Suprapubic skin (tissue), 4 donors: ENCODE measurements around the gene PAX5. TPM values are rescaled to one million over a fixed set of nuclear protein-coding genes. Genes with fewer than 3 reads are reported as not detected.

Experiments used
- DNase-seq, 2 donors: peaks; one replicate each; pipeline ENCODE4 v3.0.0-alpha.2; 2019; ENCODE audit warnings: low spot score in 2 of 2
- H3K27ac ChIP-seq: fragments of 200-600 bp; sonication (generic); one replicate; pipeline ENCODE4 v1.5.1; 2019
- H3K27me3 ChIP-seq: fragments of 200-600 bp; sonication (generic); one replicate; pipeline ENCODE4 v1.5.1; 2019
- H3K36me3 ChIP-seq: fragments of 200-600 bp; sonication (generic); one replicate; pipeline ENCODE4 v1.5.1; 2019
- H3K4me1 ChIP-seq: fragments of 200-600 bp; sonication (generic); one replicate; pipeline ENCODE4 v1.5.1; 2019
- H3K4me3 ChIP-seq: fragments of 200-600 bp; sonication (generic); one replicate; pipeline ENCODE4 v1.5.1; 2019; ENCODE audit warnings: mild to moderate bottlenecking
- H3K9me3 ChIP-seq: fragments of 200-600 bp; sonication (generic); one replicate; pipeline ENCODE4 v1.5.1; 2019
- CTCF ChIP-seq, 2 donors: fragments of 200-600 bp in 1 of 2; fragments of 450-650 bp in 1 of 2; sonication (generic) in 1 of 2; IDR thresholded peaks; one replicate each; pipeline ENCODE4 v1.5.1; 2016 to 2019; ENCODE audit warnings: antibody characterized with exemption in 2 of 2, mild to moderate bottlenecking in 1 of 2, moderate library complexity in 1 of 2
- EP300 ChIP-seq: sonication (generic); formaldehyde crosslinking; IDR thresholded peaks from one replicate; pipeline ENCODE4 v1.6.1; 2017; ENCODE audit warnings: antibody characterized with exemption
- POLR2A ChIP-seq, 2 donors: fragments of 450-650 bp; IDR thresholded peaks; one replicate each; pipeline ENCODE4 v1.6.1; 2017; ENCODE audit warnings: antibody characterized with exemption in 2 of 2, mild to moderate bottlenecking in 2 of 2, moderate library complexity in 2 of 2
- POLR2AphosphoS5 ChIP-seq, 3 donors: sonication (generic); formaldehyde crosslinking; IDR thresholded peaks; one replicate each; pipeline ENCODE4 v1.6.1; 2017; ENCODE audit warnings: antibody characterized with exemption in 3 of 3
- WGBS: methylation state at CpG from one replicate; pipeline ENCODE4 v1.1.5; 2018; 5-methylcytosine and 5-hydroxymethylcytosine counted together
- total RNA-seq, 4 donors: library from RNA; depleted of rRNA; stranded (reverse); fragments of >200 nt; gene quantifications; one replicate each; pipeline ENCODE4 v1.1.0, GENCODE V29; 2016

The PAX5 gene
- total RNA-seq, 4 donors from 2014 or later = 0.04 TPM; not detected in 3

- WGBS = under 1% methylated on average over 21 of the region's 36 CpGs
- Histone ChIP-seq H3K4me3 (peak overlapping the region; percentile 46), H3K27ac (no peak overlapping the region), H3K4me1 (peaks cover 47% of the 10 kb centered on the region), H3K36me3 (no peaks in the 10 kb centered on the region), H3K27me3 (peaks cover 100% of the 10 kb centered on the region), H3K9me3 (no peaks in the 10 kb centered on the region)
- DNase-seq = no peak
- no peak for TF ChIP-seq CTCF (IDR thresholded peaks at IDR 0.05)
- TF ChIP-seq EP300 = no peak
- no peak for TF ChIP-seq POLR2A (IDR thresholded peaks at IDR 0.05)
- TF ChIP-seq POLR2AphosphoS5 (IDR thresholded peaks at IDR 0.05) = no peak
Measured at GRCh38 chr9:37025071-37025822, 8.8 kb downstream of the PAX5 start.

- DNase-seq = peak in 1 of 2 donors; percentile 24
- Histone ChIP-seq H3K27ac (no peak overlapping the region), H3K4me1 (no peaks in the 10 kb centered on the region), H3K36me3 (no peaks in the 10 kb centered on the region), H3K9me3 (no peaks in the 10 kb centered on the region), H3K4me3 (no peak overlapping the region), H3K27me3 (peaks cover 93% of the 10 kb centered on the region)
- 86% methylated on average over 8 of the region's 8 CpGs for WGBS
- no peak for TF ChIP-seq POLR2A (IDR thresholded peaks at IDR 0.05)
- TF ChIP-seq EP300 = no peak
- TF ChIP-seq CTCF (IDR thresholded peaks at IDR 0.05) = no peak
- TF ChIP-seq POLR2AphosphoS5 (IDR thresholded peaks at IDR 0.05) = no peak
Measured at GRCh38 chr9:37017546-37017945, 16.5 kb downstream of the PAX5 start.

- Histone ChIP-seq H3K4me3 (no peak overlapping the region), H3K27ac (no peak overlapping the region), H3K27me3 (peaks cover 89% of the 10 kb centered on the region), H3K36me3 (no peaks in the 10 kb centered on the region), H3K9me3 (no peaks in the 10 kb centered on the region), H3K4me1 (no peaks in the 10 kb centered on the region)
- WGBS = 43% methylated on average over 3 of the region's 3 CpGs
- TF ChIP-seq EP300 = no peak
- TF ChIP-seq CTCF (IDR thresholded peaks at IDR 0.05) = no peak
- TF ChIP-seq POLR2AphosphoS5 (IDR thresholded peaks at IDR 0.05) = no peak
- TF ChIP-seq POLR2A (IDR thresholded peaks at IDR 0.05) = no peak
- DNase-seq = no peak
Measured at GRCh38 chr9:37011530-37011929, 22.5 kb downstream of the PAX5 start.

GRCh38 chr9:37010976-37011375, 23.1 kb downstream of the PAX5 start:
- Histone ChIP-seq H3K4me1 (no peaks in the 10 kb centered on the region), H3K36me3 (no peaks in the 10 kb centered on the region), H3K27ac (no peak overlapping the region), H3K27me3 (peaks cover 89% of the 10 kb centered on the region), H3K4me3 (no peak overlapping the region), H3K9me3 (no peaks in the 10 kb centered on the region)
- 71% methylated on average over 2 of the region's 2 CpGs for WGBS
- DNase-seq = no peak
- TF ChIP-seq POLR2AphosphoS5 (IDR thresholded peaks at IDR 0.05) (no peak), POLR2A (IDR thresholded peaks at IDR 0.05) (no peak), EP300 (no peak), CTCF (IDR thresholded peaks at IDR 0.05) (no peak)

- Histone ChIP-seq H3K27me3 (peaks cover 89% of the 10 kb centered on the region), H3K36me3 (no peaks in the 10 kb centered on the region), H3K27ac (no peak overlapping the region), H3K4me1 (no peaks in the 10 kb centered on the region), H3K9me3 (no peaks in the 10 kb centered on the region), H3K4me3 (no peak overlapping the region)
- TF ChIP-seq POLR2AphosphoS5 (IDR thresholded peaks at IDR 0.05) (no peak), EP300 (no peak), POLR2A (IDR thresholded peaks at IDR 0.05) (no peak), CTCF (IDR thresholded peaks at IDR 0.05) (no peak)
- WGBS = 75% methylated on average over 7 of the region's 7 CpGs
- DNase-seq = no peak
Measured at GRCh38 chr9:37010180-37010579, 23.9 kb downstream of the PAX5 start.
